Measurements from ENCODE around the gene SNAP25.
A peak's percentile ranks its signal among the peaks of the same experiment; 100 is the strongest.

The SNAP25 gene

GRCh38 chr20:10177326-10177725 lies 41.3 kb upstream of the SNAP25 start:
- H3K4me3 ChIP-seq (ENCODE audit: low read length), result no peak overlapping the region
- no peak for DNase-seq (ENCODE audit: low read depth)
- TF ChIP-seq CTCF (conservative IDR thresholded peaks at IDR 0.05; ENCODE audit: low read depth, low read length), result no peak

- DNase-seq (ENCODE audit: low read depth), result no peak
- no peak overlapping the region for H3K4me3 ChIP-seq (ENCODE audit: low read length)
- no peak for TF ChIP-seq CTCF (conservative IDR thresholded peaks at IDR 0.05; ENCODE audit: low read depth, low read length)
These were observed 40.5 kb upstream of the SNAP25 start for GRCh38 chr20:10178091-10178490.

GRCh38 chr20:10178727-10179313 lies 39.8 kb upstream of the SNAP25 start:
- no peak for DNase-seq (ENCODE audit: low read depth)
- no peak overlapping the region for H3K4me3 ChIP-seq (ENCODE audit: low read length)

GRCh38 chr20:10179574-10180298 lies 38.9 kb upstream of the SNAP25 start:
- H3K4me3 ChIP-seq (ENCODE audit: low read length), result no peak overlapping the region
- DNase-seq (ENCODE audit: low read depth), result no peak
- peak; percentile 68 for TF ChIP-seq CTCF (conservative IDR thresholded peaks at IDR 0.05; ENCODE audit: low read depth, low read length)

More at GRCh38 chr20:10178727-10179313, 39.8 kb upstream of the SNAP25 start:
- TF ChIP-seq CTCF (conservative IDR thresholded peaks at IDR 0.05; ENCODE audit: low read depth, low read length), result no peak

GRCh38 chr20:10180651-10181235 lies 37.9 kb upstream of the SNAP25 start:
- DNase-seq (ENCODE audit: low read depth), result no peak
- no peak for TF ChIP-seq CTCF (conservative IDR thresholded peaks at IDR 0.05; ENCODE audit: low read depth, low read length)
- H3K4me3 ChIP-seq (ENCODE audit: low read length), result no peak overlapping the region

GRCh38 chr20:10185741-10186558 lies 32.7 kb upstream of the SNAP25 start:
- DNase-seq (ENCODE audit: low read depth), result no peak
- H3K4me3 ChIP-seq (ENCODE audit: low read length), result no peak overlapping the region
- TF ChIP-seq CTCF (conservative IDR thresholded peaks at IDR 0.05; ENCODE audit: low read depth, low read length), result no peak
